HepG2 (cell line): ENCODE measurements around the gene NEDD4L. TPM values are rescaled to one million over a fixed set of nuclear protein-coding genes. Genes with fewer than 3 reads are reported as not detected.

Experiments
- HMG20A ChIP-seq: IDR thresholded peaks from 2 replicates; pipeline ENCODE4 v1.6.1; 2016; ENCODE audit warnings: borderline replicate concordance
- KLF16 ChIP-seq, 2 experiments: sonication (generic) in 1 of 2; formaldehyde crosslinking in 1 of 2; IDR thresholded peaks; 2 replicates each; pipeline versions ENCODE4 v1.6.1 to v1.8.0; 2016 to 2023; ENCODE audit warnings: missing genetic modification reagents in 2 of 2, missing compliant biosample characterization in 1 of 2
- NR3C1 ChIP-seq: sonication (generic); formaldehyde crosslinking; IDR thresholded peaks from 2 replicates; pipeline ENCODE4 v1.4.0; 2020; ENCODE audit warnings: missing genetic modification reagents
- PCBP1 ChIP-seq: fragments of 200-400 bp; formaldehyde crosslinking; IDR thresholded peaks from 2 replicates; pipeline ENCODE4 v1.6.1; 2017; ENCODE audit warnings: mild to moderate bottlenecking, low read depth, low read length, borderline replicate concordance
- PPARG ChIP-seq: conservative IDR thresholded peaks from 2 replicates; pipeline ENCODE4 v1.6.1; 2016; ENCODE audit warnings: missing biosample characterization, missing genetic modification reagents
- SAFB2 ChIP-seq: sonication (generic); formaldehyde crosslinking; IDR thresholded peaks from 2 replicates; pipeline ENCODE4 v1.5.1; 2020; ENCODE audit warnings: missing genetic modification reagents, low read depth, mild to moderate bottlenecking, borderline replicate concordance
- SCMH1 ChIP-seq: sonication (generic); formaldehyde crosslinking; IDR thresholded peaks from 2 replicates; pipeline ENCODE4 v1.9.0; 2021; ENCODE audit warnings: missing genetic modification reagents, mild to moderate bottlenecking, borderline replicate concordance
- SMAD1 ChIP-seq: sonication (generic); formaldehyde crosslinking; IDR thresholded peaks from 2 replicates; pipeline ENCODE4 v1.4.0; 2020; ENCODE audit warnings: missing genetic modification reagents, low read depth, mild to moderate bottlenecking, borderline replicate concordance
- SMAD3 ChIP-seq: sonication (generic); formaldehyde crosslinking; IDR thresholded peaks from 2 replicates; pipeline ENCODE4 v1.4.0; 2020; ENCODE audit warnings: missing genetic modification reagents
- SP2 ChIP-seq: sonication (generic); formaldehyde crosslinking; IDR thresholded peaks from 2 replicates; pipeline ENCODE4 v1.5.1; 2020; ENCODE audit warnings: mild to moderate bottlenecking, missing genetic modification reagents
- TBL1XR1 ChIP-seq: fragments of 150-350 bp; IDR thresholded peaks from 2 replicates; pipeline ENCODE4 v1.6.1; 2014; ENCODE audit warnings: borderline replicate concordance, low read length; ENCODE audit not compliant: partially characterized antibody
- XRCC5 ChIP-seq: fragments of 200-400 bp; formaldehyde crosslinking; optimal IDR thresholded peaks from 2 replicates; pipeline ENCODE3; 2017; ENCODE audit warnings: mild to moderate bottlenecking, low read length
- ZFP62 ChIP-seq: sonication (generic); formaldehyde crosslinking; IDR thresholded peaks from 2 replicates; pipeline ENCODE4 v1.4.0; 2020; ENCODE audit warnings: missing genetic modification reagents
- ZIK1 ChIP-seq: sonication (generic); formaldehyde crosslinking; IDR thresholded peaks from 2 replicates; pipeline ENCODE4 v1.5.0; 2020; ENCODE audit warnings: mild to moderate bottlenecking, low read depth, missing genetic modification reagents, borderline replicate concordance
- ZKSCAN8 ChIP-seq: IDR thresholded peaks from 2 replicates; pipeline ENCODE4 v1.6.1; 2016; ENCODE audit warnings: borderline replicate concordance, missing genetic modification reagents, missing compliant biosample characterization
- ZNF24 ChIP-seq: fragments of 450-650 bp; IDR thresholded peaks from 2 replicates; pipeline ENCODE4 v1.6.1; 2017; ENCODE audit warnings: antibody characterized with exemption, mild to moderate bottlenecking
- ZNF451 ChIP-seq: sonication (generic); formaldehyde crosslinking; IDR thresholded peaks from 2 replicates; pipeline ENCODE4 v1.5.0; 2020; ENCODE audit warnings: mild to moderate bottlenecking, missing genetic modification reagents
- ZNF749 ChIP-seq: sonication (generic); formaldehyde crosslinking; IDR thresholded peaks from 2 replicates; pipeline ENCODE4 v1.8.0; 2022; ENCODE audit warnings: mild to moderate bottlenecking, missing genetic modification reagents, moderate library complexity, borderline replicate concordance
- ZSCAN22 ChIP-seq: sonication (generic); formaldehyde crosslinking; IDR thresholded peaks from 2 replicates; pipeline ENCODE4 v1.4.0; 2020; ENCODE audit warnings: mild to moderate bottlenecking, missing genetic modification reagents
- polyA plus RNA-seq, 8 experiments: library from polyadenylated mRNA; depleted of rRNA in 3 of 8; stranded (reverse) in 7 of 8; unstranded in 1 of 8; fragments of >200 nt; fragmentation: Illumina TruSeq in 4 of 8; extraction: Trizol in 4 of 8; gene quantifications; 2 replicates each; pipeline versions ENCODE4 v1.2.1 to v1.2.3, GENCODE V29; 2011 to 2016; ENCODE audit warnings: low read depth in 4 of 8, missing spikeins in 1 of 8, mixed read lengths in 1 of 8; ENCODE audit not compliant: insufficient read depth in 1 of 8
- total RNA-seq, 5 experiments: library from RNA; depleted of rRNA; stranded (reverse); fragments of >200 nt; fragmentation: Illumina TruSeq; extraction: Trizol; gene quantifications; 2 replicates each; pipeline ENCODE4 v1.2.3, GENCODE V29; 2016; ENCODE audit warnings: low read depth in 1 of 5
- TF ChIP-seq, protein P1 (sequence below), 2 experiments: sonication (generic) in 1 of 2; formaldehyde crosslinking in 1 of 2; IDR thresholded peaks; 2 replicates each; pipeline versions ENCODE4 v1.4.0 to v1.6.1; 2016 to 2020; ENCODE audit warnings: borderline replicate concordance in 1 of 2, low read depth in 1 of 2, mild to moderate bottlenecking in 1 of 2, missing genetic modification reagents in 1 of 2
- TF ChIP-seq, protein P2 (sequence below): sonication (generic); formaldehyde crosslinking; IDR thresholded peaks from 2 replicates; pipeline ENCODE4 v1.5.0; 2020; ENCODE audit warnings: mild to moderate bottlenecking, missing genetic modification reagents, borderline replicate concordance
- TF ChIP-seq, protein P3 (sequence below): sonication (generic); formaldehyde crosslinking; IDR thresholded peaks from 2 replicates; pipeline ENCODE4 v1.4.0; 2020; ENCODE audit warnings: missing genetic modification reagents; ENCODE audit errors: not compliant biosample characterization
- TF ChIP-seq, protein P4 (sequence below): fragments of 450-650 bp; IDR thresholded peaks from 2 replicates; pipeline ENCODE4 v1.6.1; 2017

The NEDD4L gene
- total and polyA plus RNA-seq, 2 of the 13 experiments (the other 11 are each of a cell fraction or from before 2014, with no cell fraction given): 168 to 390 TPM

DNA sequence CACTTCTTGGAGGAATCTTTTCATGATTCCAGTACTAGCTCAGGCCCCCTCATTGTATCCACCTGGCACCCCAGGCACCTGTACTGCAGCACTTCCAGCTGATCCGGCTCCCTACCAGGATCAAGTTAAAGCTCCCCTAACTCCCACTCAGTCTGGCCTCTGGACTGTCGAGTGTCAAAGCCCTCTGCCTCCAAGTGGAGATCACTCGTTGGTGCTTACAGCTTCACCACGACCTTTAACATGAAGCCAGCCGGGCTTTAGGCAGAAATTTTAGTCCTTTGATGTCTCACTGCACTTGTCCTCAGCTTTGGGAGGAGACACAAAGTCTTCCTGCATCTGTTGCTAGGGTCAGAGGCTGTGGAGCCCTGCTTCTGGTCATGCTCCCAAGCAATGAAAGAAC is 387.2 kb downstream of the NEDD4L start (continued):
- TF ChIP-seq, protein P1, sequence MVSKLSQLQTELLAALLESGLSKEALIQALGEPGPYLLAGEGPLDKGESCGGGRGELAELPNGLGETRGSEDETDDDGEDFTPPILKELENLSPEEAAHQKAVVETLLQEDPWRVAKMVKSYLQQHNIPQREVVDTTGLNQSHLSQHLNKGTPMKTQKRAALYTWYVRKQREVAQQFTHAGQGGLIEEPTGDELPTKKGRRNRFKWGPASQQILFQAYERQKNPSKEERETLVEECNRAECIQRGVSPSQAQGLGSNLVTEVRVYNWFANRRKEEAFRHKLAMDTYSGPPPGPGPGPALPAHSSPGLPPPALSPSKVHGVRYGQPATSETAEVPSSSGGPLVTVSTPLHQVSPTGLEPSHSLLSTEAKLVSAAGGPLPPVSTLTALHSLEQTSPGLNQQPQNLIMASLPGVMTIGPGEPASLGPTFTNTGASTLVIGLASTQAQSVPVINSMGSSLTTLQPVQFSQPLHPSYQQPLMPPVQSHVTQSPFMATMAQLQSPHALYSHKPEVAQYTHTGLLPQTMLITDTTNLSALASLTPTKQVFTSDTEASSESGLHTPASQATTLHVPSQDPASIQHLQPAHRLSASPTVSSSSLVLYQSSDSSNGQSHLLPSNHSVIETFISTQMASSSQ (IDR thresholded peaks at IDR 0.05; ENCODE audit: low read depth): no peak
- TF ChIP-seq, protein P1 (CRISPR knock-in tag; IDR thresholded peaks at IDR 0.05; ENCODE audit: borderline replicate concordance): no peak
- TF ChIP-seq, protein P2, sequence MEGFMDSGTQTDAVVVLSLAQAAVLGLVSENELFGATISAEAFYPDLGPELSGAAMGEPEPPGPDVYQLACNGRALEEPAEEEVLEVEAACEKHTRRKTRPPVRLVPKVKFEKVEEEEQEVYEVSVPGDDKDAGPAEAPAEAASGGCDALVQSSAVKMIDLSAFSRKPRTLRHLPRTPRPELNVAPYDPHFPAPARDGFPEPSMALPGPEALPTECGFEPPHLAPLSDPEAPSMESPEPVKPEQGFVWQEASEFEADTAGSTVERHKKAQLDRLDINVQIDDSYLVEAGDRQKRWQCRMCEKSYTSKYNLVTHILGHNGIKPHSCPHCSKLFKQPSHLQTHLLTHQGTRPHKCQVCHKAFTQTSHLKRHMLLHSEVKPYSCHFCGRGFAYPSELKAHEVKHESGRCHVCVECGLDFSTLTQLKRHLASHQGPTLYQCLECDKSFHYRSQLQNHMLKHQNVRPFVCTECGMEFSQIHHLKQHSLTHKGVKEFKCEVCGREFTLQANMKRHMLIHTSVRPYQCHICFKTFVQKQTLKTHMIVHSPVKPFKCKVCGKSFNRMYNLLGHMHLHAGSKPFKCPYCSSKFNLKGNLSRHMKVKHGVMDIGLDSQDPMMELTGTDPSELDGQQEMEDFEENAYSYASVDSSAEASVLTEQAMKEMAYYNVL (CRISPR knock-in tag): no peak
- TF ChIP-seq PCBP1 (no peak), PPARG (CRISPR knock-in tag) (peak; percentile 64; the same call in 1 of the 2 replicates), XRCC5 (no peak), TBL1XR1 (no peak), ZNF24 (no peak), SMAD1 (CRISPR knock-in tag) (no peak), SMAD3 (no peak), ZIK1 (CRISPR knock-in tag) (no peak), ZNF451 (CRISPR knock-in tag) (0 out of 2 replicates have a peak, but pooled peaks have one; percentile 23), SAFB2 (no peak), ZKSCAN8 (CRISPR knock-in tag) (no peak), ZNF749 (CRISPR knock-in tag) (no peak), KLF16 (CRISPR knock-in tag; IDR thresholded peaks at IDR 0.05) (no peak), SCMH1 (no peak), ZFP62 (CRISPR knock-in tag) (no peak), NR3C1 (no peak), ZSCAN22 (CRISPR knock-in tag) (no peak), SP2 (CRISPR knock-in tag) (no peak), HMG20A (no peak)
- TF ChIP-seq, protein P3, sequence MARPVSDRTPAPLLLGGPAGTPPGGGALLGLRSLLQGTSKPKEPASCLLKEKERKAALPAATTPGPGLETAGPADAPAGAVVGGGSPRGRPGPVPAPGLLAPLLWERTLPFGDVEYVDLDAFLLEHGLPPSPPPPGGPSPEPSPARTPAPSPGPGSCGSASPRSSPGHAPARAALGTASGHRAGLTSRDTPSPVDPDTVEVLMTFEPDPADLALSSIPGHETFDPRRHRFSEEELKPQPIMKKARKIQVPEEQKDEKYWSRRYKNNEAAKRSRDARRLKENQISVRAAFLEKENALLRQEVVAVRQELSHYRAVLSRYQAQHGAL (CRISPR knock-in tag): no peak
- TF ChIP-seq, protein P4, sequence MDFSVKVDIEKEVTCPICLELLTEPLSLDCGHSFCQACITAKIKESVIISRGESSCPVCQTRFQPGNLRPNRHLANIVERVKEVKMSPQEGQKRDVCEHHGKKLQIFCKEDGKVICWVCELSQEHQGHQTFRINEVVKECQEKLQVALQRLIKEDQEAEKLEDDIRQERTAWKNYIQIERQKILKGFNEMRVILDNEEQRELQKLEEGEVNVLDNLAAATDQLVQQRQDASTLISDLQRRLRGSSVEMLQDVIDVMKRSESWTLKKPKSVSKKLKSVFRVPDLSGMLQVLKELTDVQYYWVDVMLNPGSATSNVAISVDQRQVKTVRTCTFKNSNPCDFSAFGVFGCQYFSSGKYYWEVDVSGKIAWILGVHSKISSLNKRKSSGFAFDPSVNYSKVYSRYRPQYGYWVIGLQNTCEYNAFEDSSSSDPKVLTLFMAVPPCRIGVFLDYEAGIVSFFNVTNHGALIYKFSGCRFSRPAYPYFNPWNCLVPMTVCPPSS: no peak
